Fibroblast of the aortic adventitia (primary cell): ENCODE data around the gene ZDHHC20. TPM values are rescaled to one million over a fixed set of nuclear protein-coding genes. Genes with fewer than 3 reads are reported as not detected.

Experiments used
- DNase-seq: peaks from one replicate; pipeline ENCODE4 v3.0.0-alpha.2; 2010; ENCODE audit warnings: low read depth
- H3K4me3 ChIP-seq: 2 replicates; pipeline ENCODE4 v1.5.1; 2011; ENCODE audit warnings: low read depth, mild to moderate bottlenecking, control low read depth, low read length, moderate library complexity
- total RNA-seq: library from RNA; depleted of rRNA; stranded (reverse); fragments of >200 nt; gene quantifications from 2 replicates; pipeline ENCODE4 v1.2.3, GENCODE V29; 2012; ENCODE audit warnings: low replicate concordance
- TF ChIP-seq, protein P1 (sequence below): IDR thresholded peaks from 2 replicates; pipeline ENCODE4 v1.5.1; 2011; ENCODE audit warnings: mild to moderate bottlenecking, low read length, control low read depth, inconsistent platforms; ENCODE audit not compliant: insufficient read depth

Gene ZDHHC20, protein sequence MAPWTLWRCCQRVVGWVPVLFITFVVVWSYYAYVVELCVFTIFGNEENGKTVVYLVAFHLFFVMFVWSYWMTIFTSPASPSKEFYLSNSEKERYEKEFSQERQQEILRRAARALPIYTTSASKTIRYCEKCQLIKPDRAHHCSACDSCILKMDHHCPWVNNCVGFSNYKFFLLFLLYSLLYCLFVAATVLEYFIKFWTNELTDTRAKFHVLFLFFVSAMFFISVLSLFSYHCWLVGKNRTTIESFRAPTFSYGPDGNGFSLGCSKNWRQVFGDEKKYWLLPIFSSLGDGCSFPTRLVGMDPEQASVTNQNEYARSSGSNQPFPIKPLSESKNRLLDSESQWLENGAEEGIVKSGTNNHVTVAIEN
- 28.0 and 108 TPM in 2 replicates for total RNA-seq

- peak within 1 kb of the TSS; percentile 92 for H3K4me3 ChIP-seq
- peak; percentile 75 for DNase-seq
- TF ChIP-seq, protein P1, sequence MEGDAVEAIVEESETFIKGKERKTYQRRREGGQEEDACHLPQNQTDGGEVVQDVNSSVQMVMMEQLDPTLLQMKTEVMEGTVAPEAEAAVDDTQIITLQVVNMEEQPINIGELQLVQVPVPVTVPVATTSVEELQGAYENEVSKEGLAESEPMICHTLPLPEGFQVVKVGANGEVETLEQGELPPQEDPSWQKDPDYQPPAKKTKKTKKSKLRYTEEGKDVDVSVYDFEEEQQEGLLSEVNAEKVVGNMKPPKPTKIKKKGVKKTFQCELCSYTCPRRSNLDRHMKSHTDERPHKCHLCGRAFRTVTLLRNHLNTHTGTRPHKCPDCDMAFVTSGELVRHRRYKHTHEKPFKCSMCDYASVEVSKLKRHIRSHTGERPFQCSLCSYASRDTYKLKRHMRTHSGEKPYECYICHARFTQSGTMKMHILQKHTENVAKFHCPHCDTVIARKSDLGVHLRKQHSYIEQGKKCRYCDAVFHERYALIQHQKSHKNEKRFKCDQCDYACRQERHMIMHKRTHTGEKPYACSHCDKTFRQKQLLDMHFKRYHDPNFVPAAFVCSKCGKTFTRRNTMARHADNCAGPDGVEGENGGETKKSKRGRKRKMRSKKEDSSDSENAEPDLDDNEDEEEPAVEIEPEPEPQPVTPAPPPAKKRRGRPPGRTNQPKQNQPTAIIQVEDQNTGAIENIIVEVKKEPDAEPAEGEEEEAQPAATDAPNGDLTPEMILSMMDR = no peak
Observed at GRCh38 chr13:21458813-21459701, at the start of gene ZDHHC20. TSS of gene ZDHHC20 (minus strand) at chr13:21459303. CDS start at chr13:21459171, 132 bp downstream.

GRCh38 chr13:21504379-21504778, 45.3 kb upstream of the ZDHHC20 start:
- DNase-seq = no peak
- H3K4me3 ChIP-seq = no peak overlapping the region
- TF ChIP-seq, protein P1 = no peak

GRCh38 chr13:21501686-21502085, 42.6 kb upstream of the ZDHHC20 start:
- no peak overlapping the region for H3K4me3 ChIP-seq
- TF ChIP-seq, protein P1 = peak; percentile 0
- no peak for DNase-seq

- H3K4me3 ChIP-seq = no peak overlapping the region
- DNase-seq = no peak
- TF ChIP-seq, protein P1 = no peak
Observed at GRCh38 chr13:21486322-21486721, 27.2 kb upstream of the ZDHHC20 start.

- TF ChIP-seq, protein P1 = no peak
- DNase-seq = no peak
- no peak overlapping the region for H3K4me3 ChIP-seq
Observed at GRCh38 chr13:21483748-21484147, 24.6 kb upstream of the ZDHHC20 start.

- H3K4me3 ChIP-seq = no peak overlapping the region
- TF ChIP-seq, protein P1 = no peak
- no peak for DNase-seq
Observed at GRCh38 chr13:21481359-21481758, 22.3 kb upstream of the ZDHHC20 start.
